GM06990 (cell line): ENCODE measurements around the gene TM9SF4.

Experiments used
- DNase-seq: peaks from one replicate; pipeline ENCODE4 v3.0.0-alpha.2; 2011; ENCODE audit not compliant: insufficient read length; ENCODE audit errors: extremely low read depth
- H3K27me3 ChIP-seq: replicated peaks from 2 replicates; pipeline ENCODE4 v1.6.0; 2011; ENCODE audit warnings: low read length; ENCODE audit not compliant: control insufficient read depth, insufficient read depth
- H3K36me3 ChIP-seq: 2 replicates; pipeline ENCODE4 v1.5.1; 2011; ENCODE audit warnings: low read length; ENCODE audit not compliant: control insufficient read depth, insufficient read depth
- H3K4me3 ChIP-seq: replicated peaks from 2 replicates; pipeline ENCODE4 v1.5.1; 2011; ENCODE audit warnings: low read depth, mild to moderate bottlenecking, control low read depth, low read length
- CTCF ChIP-seq: IDR thresholded peaks from 2 replicates; pipeline ENCODE4 v1.5.1; 2011; ENCODE audit warnings: low read length, control low read depth, mild to moderate bottlenecking, inconsistent platforms; ENCODE audit not compliant: insufficient read depth, poor library complexity, severe bottlenecking

Gene TM9SF4

GRCh38 chr20:32068174-32068573 is 41.3 kb upstream of the TM9SF4 start:
- Histone ChIP-seq H3K27me3 (no peaks in the 10 kb centered on the region), H3K36me3 (no peaks in the 10 kb centered on the region), H3K4me3 (no peak overlapping the region)
- DNase-seq: no peak
- no peak for TF ChIP-seq CTCF

GRCh38 chr20:32069711-32070110 is 39.8 kb upstream of the TM9SF4 start:
- Histone ChIP-seq H3K27me3 (no peaks in the 10 kb centered on the region), H3K36me3 (no peaks in the 10 kb centered on the region), H3K4me3 (no peak overlapping the region)
- TF ChIP-seq CTCF: no peak
- no peak for DNase-seq

GRCh38 chr20:32070282-32070681 is 39.2 kb upstream of the TM9SF4 start:
- no peak for TF ChIP-seq CTCF
- Histone ChIP-seq H3K4me3 (no peak overlapping the region), H3K27me3 (no peaks in the 10 kb centered on the region), H3K36me3 (no peaks in the 10 kb centered on the region)
- no peak for DNase-seq

DNA sequence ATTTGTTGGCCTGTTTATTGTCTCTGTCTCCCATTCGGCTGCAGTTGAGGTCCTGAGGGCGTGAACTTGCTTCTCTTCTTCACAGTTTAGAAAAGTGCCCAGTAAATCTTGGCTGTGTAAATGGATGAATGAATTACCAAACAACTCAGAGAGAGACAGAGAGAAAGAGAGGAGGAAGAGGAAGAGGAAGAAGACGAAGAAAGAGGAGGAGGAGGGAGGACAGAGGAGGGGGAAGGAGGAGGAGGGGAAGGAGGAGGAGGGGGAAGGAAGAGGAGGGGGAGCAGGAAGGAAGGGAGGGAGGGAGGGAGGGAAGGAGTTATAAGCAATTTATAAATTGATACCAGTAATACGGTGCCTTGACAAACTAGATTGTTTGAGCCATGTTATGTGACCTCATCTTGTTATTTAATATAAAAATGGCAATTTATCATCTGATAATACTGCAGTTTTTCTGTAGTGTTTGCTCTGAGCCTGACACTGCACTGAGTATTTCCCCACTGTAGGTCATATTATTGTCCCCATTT is 38.8 kb upstream of the TM9SF4 start:
- DNase-seq: no peak
- TF ChIP-seq CTCF: no peak
- no peak overlapping the region for H3K4me3 ChIP-seq
- no peaks in the 10 kb centered on the region for H3K27me3 ChIP-seq
- no peaks in the 10 kb centered on the region for H3K36me3 ChIP-seq

DNA sequence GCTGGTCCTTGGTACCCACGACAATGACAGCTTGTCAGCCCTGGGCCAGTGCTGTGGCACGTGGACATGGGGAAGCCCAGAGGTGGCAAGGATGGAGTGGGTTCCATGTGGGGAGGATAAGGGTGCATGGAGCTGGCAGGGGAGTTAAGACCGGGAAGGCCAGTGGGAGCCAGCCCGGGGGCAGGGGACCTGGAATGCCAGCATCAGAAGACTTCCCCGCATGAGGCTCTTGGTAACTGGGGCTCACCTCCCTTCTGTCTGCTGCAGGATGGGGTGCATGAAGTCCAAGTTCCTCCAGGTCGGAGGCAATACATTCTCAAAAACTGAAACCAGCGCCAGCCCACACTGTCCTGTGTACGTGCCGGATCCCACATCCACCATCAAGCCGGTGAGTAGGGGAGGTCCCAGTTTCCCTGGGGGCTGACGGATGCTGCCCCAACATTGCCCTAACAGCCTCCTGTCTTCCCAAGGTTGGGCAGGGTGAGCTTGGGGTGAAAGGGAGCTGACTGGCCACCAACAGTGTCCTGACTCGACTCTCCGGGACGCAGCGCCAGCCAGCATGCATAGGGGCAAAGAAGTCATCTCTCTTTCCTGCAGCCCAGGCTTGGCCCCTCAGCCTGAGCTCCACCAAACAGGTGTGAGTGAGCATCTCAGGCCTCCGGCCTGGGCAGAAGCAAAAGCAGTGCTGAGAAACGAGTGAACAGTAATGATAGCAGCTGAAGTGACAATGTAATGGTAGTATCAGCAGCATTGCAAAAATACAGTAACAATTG is 37.9 kb upstream of the TM9SF4 start:
- no peak for TF ChIP-seq CTCF
- Histone ChIP-seq H3K27me3 (no peaks in the 10 kb centered on the region), H3K36me3 (no peaks in the 10 kb centered on the region), H3K4me3 (no peak overlapping the region)
- DNase-seq: no peak
